Left kidney (tissue), 2 donors: Measurements from ENCODE around the gene MCMBP. TPM values are rescaled to one million over a fixed set of nuclear protein-coding genes. Genes with fewer than 3 reads are reported as not detected.
"Not testable (repeated sequence)": the region's sequence is repeated elsewhere in the genome, so short reads cannot be mapped to it uniquely, and the experiment has no call there.

Experiments used
- DNase-seq: peaks from one replicate; pipeline ENCODE4 v3.0.0-alpha.2; 2013
- polyA plus RNA-seq: library from polyadenylated mRNA; unstranded; fragments of 120-200 nt; gene quantifications from one replicate; pipeline ENCODE4 v1.2.1, GENCODE V29; 2013; ENCODE audit not compliant: insufficient read length

The MCMBP gene
- polyA plus RNA-seq, 1 donor, result 66.4 TPM

- not testable (repeated sequence) for DNase-seq
Observed at GRCh38 chr10:119886070-119886469, 13.4 kb upstream of the MCMBP start.

DNA sequence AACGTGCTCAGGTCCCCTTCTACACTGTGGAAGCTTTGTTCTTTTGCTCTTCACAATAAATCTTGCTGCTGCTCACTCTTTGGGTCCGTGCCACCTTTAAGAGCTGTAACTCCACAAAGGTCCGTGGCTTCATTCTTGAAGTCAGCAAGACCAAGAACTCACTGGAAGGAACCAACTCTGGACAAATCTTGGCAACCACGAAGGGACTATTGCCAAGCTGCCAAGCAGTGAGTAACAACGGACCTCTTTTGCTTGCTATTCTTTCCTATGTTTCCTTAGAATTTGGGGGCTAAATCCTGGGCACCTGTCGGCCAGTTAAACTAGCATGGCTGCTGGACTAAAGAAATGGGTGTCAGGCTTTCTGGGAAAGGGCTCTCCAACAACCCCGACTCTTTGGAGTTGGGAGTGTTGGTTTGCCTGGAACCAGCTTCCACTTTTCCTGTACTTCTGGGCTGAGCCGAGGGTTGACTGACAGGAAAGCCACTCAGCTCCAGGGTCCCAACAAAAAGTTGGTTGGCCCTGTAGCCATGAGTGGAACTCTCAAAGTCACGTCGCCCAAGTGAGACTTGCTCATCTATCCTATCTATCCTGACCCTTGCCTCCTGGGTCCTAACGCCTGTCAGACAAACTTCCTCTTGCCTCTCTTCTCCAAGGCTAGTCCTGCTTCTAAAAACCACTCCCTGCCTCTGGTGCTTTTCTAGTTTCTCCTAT is 11.4 kb upstream of the MCMBP start:
- DNase-seq, result not testable (repeated sequence)

DNA sequence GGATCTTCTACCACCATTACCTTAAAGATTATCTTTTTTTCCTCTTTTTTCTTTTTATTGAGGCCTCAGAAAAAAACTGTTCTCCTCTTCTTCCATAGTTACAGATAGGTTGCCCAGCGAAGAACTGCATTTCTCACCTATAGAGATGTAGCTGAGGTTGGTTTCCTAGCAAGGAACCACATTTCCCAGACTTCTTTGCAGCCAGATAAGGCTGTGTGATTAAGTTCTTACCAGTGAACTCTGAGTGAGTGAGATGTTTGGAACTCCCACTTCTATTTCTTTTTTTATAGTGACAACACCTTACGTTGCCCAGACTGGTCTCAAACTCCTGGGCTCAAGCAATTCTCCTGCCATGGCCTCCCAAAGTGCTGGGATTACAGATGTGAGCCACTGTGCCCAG is 5.9 kb upstream of the MCMBP start:
- no peak for DNase-seq

- peak; percentile 86 for DNase-seq
Observed at GRCh38 chr10:119872860-119873681, 428 bp upstream of the MCMBP start.

- peak; percentile 29 for DNase-seq
Observed at GRCh38 chr10:119871881-119872609, 598 bp downstream of the MCMBP start.

- not testable (repeated sequence) for DNase-seq
Observed at GRCh38 chr10:119869398-119869797, 3.2 kb downstream of the MCMBP start.

DNA sequence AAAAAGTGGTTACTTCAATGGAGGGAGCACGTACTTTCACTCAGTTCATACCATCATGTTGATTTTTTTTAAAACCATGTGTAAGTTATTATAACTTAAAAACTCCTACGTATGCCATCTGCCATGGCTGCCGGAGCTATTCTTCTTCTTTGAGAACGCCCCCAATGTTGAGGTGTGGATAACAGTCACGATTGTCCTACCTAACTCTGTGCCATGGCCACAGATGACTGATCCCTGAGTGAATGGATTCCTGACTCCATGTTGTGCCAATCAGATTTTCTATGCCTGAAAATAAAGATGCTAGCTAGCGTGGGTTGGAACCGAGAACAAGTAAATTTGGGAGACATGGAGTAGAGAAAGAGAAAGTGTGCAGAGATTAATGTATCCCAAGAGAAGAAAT is 5.3 kb downstream of the MCMBP start:
- no peak for DNase-seq

DNA sequence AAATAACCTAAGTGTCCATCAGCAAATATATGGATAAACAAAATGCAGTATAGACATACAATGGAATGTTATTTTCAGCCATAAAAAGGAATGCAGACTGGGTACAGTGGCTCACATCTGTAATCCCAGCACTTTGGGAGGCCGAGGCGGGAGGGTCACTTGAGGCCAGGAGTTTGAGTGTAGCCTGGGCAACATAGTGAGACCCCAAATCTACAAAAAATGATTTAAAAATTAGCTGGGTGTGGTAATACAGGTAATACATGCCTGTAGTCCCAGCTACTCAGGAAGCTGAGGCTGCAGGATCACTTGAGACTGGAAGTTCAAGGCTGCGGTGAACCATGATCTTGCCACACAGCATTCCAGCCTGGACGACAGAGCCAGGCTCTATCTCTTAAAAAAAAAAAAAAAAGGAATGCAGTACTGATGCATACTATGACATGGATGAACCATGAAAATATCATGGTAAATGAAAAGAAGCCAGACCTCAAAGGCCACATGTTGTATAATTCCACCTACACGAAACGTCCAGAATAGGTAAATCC is 6.9 kb downstream of the MCMBP start:
- no peak for DNase-seq

- no peak for DNase-seq
Observed at GRCh38 chr10:119863951-119864565, 8.6 kb downstream of the MCMBP start.

GRCh38 chr10:119862524-119862923 is 10.1 kb downstream of the MCMBP start:
- DNase-seq, result no peak

DNA sequence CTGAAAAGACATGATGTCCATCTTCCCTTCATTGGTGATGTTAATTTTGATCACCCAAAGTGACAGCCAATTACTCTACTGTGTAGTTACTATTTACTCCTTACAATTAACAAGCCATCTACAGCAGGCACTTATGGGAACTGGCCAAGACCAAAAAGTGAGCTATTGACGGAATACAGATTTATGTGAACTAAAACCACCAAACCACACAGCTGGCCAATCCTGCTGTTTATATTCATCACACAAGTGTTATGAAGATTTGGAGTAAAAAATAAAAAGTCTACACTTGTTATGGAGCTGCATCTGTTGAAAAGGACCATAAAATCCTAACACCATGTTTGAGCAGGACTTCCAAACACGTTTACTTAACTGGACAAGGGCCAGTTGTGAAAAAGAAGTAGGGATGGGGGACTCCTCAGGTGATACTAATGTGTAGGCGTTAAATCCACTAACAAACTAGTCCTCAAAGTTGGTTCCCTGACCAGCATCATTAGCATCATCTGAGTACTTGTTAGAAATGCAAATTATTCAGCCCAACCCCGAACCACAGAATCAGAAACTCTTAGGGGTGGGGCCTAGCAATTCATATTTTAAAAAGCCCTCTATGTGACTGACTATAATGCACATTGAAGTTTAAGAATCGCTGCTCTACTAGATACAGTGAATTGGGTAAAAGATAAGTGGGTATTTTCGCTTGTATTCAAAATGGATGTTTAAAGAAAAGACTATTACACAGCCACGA is 11.6 kb downstream of the MCMBP start:
- no peak for DNase-seq

GRCh38 chr10:119859420-119860258 is 13.0 kb downstream of the MCMBP start:
- DNase-seq, result peak; percentile 46

DNA sequence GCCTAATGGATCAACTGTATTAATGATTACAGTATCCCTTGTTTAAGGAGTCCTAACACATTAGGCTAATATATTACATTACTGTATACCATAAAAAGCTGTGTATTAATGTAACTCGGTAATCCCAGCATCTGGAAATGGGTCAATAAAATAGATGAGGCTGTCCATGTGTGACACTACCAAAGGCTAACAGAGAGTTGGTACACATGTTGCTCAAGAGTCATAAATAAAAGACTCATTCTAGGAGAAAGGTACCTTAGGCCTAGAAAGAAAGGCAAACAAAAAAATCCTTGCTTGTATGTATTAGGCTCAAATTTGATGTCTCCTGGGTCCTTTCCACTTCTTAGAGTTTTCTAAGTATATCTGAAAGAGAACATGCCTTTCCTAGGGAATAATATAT is 14.6 kb downstream of the MCMBP start:
- no peak for DNase-seq

DNA sequence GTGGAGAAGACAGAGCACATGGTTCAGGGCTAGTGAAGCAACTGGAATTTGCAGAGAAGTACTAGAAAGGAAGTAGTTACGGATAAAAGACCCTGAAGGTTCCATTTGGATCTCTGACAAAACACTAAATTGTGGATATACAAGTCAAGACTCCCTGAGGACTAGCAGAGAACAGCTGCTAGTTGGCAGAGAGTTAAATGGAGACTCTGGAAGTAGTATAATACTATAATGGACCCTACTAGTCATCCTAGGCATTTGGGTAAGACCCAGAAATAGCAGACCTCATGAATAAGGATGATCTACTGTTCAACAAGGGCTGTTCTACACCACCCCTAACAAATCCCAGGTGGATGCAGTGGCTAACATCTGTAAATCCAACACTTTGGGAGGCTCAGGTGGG is 19.1 kb downstream of the MCMBP start:
- DNase-seq, result no peak

DNA sequence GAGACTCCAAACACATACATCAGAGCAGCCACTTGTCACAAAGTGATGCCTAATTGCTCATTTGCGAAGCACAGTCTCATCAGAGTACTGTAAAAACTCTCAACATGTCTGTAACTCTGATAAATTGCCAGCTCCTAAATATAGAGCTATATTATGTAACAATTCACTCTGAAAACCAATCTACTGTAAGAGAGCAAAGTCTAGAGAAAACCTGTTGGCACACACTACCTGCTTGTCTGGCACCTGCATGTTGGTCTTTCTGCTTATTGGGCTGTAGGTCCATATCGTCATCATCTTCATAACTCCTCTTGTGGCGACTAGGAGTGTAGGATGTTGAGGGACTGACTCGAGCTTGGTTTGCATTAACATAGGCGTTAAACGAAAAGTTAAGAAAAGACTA is 19.8 kb downstream of the MCMBP start:
- DNase-seq, result no peak

DNA sequence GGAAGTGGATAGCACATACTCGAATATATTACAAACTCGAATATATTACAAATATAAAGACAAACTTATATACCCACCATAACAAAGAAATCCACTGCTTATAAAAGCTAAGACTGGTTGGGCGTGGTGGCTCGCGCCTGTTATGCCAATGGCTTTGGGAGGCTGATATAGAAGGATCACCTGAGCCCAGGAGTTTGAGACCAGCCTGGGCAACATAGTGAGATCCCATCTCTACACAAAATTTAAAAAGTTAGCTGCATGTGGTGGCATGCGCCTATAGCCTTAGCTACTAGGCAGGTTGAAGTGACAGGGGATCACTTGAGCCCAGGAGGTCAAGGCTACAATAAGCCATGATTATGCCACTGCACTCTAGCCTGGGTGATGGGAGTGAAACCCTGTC is 20.4 kb downstream of the MCMBP start:
- no peak for DNase-seq

DNA sequence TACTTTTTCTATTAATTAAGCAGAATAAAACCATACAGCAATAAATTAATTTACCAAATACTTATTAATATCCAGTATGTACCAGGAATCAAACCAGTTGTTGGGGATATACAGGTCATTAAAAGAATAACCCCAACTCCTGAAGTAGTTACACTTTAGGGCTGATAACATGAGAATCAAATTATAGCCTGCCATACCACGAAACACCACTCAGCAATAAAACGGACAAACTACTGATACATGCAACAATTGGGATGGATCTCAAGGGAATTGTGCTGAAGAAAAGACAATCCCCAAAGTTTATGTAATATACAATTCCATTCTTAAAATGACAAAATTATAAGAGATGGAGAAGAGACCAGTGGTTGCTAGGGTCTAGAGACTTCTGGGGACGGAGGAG is 22.7 kb downstream of the MCMBP start:
- no peak for DNase-seq

- no peak for DNase-seq
Observed at GRCh38 chr10:119849031-119849789, 23.4 kb downstream of the MCMBP start.

DNA sequence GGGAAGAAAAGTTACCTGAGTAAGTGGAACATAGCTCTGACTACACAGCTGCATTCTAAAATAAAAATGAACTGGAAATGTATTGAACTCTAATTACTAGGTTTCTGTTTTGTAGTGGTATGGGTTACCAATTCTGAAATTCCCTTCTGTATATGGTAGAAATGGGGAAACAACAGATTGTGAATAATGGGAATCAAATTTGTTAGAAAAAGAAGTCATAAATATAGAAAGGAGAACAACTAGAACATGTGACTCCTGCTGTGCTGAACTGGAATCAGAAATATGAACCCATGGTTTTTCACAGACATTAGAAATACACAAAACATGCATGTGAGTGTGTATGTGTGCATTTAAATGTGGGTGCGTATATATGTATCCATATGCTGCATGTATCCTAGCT is 27.0 kb downstream of the MCMBP start:
- no peak for DNase-seq

DNA sequence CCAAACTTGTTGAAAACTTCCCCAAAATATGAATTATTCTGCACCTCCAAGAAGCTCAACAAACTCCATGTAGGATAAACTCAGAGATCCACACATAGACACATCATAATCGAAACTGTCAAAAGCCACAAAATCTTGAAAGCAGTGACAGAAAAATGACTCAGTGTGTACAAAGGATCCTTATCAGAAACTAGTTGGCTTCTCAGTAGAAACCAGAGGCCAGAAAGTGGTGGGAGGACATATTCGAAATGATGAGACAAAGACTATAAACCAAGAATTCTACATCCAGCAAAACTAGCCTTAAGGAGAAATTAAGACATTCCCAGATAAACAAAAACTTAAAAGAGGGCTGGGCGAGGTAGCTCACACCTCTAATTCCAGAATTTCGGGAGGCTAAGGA is 38.5 kb downstream of the MCMBP start:
- no peak for DNase-seq
